ENCODE results near the gene ITGA2. TPM values are rescaled to one million over a fixed set of nuclear protein-coding genes. Genes with fewer than 3 reads are reported as not detected.

Gene ITGA2
- 1 to 10 TPM; 2.2 to 2.3 TPM for total RNA-seq

DNA sequence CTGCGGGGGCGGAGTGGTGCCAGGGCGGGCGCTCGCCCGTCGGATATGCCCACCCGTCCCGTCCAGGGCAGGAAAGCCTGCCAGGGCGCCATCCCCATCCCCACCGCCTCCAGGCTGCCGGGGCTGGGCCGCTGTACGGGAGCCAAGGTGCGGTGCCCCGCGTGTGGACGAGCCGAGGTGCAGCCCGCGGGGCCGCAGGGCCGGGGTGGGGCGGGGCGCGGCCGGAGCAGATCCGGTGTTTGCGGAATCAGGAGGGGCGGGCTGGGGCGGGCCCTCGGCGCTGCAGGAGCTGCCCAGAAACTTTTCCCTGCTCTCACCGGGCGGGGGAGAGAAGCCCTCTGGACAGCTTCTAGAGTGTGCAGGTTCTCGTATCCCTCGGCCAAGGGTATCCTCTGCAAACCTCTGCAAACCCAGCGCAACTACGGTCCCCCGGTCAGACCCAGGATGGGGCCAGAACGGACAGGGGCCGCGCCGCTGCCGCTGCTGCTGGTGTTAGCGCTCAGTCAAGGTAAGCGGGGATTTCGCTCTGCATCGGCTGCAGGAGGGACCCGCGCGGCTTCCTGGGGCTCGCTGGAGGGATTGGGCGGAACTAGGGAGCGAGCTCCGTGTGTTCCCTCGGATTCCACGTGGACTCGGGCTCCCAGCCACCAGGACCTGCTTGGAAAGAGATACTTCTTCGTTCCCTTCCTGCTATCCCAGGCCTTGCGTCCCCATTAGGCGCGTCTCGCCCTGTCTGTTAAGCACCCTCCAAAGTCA, at the start of gene ITGA2:
ITGA2 (plus strand) TSS at position 328 of the 756 bp plus-strand sequence; CDS start at position 445, 117 bp downstream.
- Mint-ChIP-seq H3K27ac (peak within 1 kb of the TSS; percentile 20), H3K27me3 (peaks cover 11% of the 10 kb centered on the region), H3K36me3 (no peaks in the 10 kb centered on the region), H3K9me3 (no peaks in the 10 kb centered on the region), H3K4me3 (peak within 1 kb of the TSS; percentile 73), H3K4me1 (ENCODE audit: low read depth) (peaks cover 30% of the 10 kb centered on the region)
- ChIA-PET CTCF (interaction anchor here (1.2 to 3.2 kb wide), 4 partner anchors 40 to 107 kb away, joined by 3 to 16 read pairs (median 9); no protein-coding TSS in a partner anchor), POLR2A (interaction anchor here (1.8 kb wide), 1 partner anchor 10 kb away, joined by 4 read pairs; no protein-coding TSS in a partner anchor)
- DNase-seq, result peak; percentile 47
- intact Hi-C loops (cut with micrococcal nuclease), result loop anchor here (1.0 to 2.0 kb wide), 2 partner anchors 41 to 108 kb away; no protein-coding TSS in a partner anchor

DNA sequence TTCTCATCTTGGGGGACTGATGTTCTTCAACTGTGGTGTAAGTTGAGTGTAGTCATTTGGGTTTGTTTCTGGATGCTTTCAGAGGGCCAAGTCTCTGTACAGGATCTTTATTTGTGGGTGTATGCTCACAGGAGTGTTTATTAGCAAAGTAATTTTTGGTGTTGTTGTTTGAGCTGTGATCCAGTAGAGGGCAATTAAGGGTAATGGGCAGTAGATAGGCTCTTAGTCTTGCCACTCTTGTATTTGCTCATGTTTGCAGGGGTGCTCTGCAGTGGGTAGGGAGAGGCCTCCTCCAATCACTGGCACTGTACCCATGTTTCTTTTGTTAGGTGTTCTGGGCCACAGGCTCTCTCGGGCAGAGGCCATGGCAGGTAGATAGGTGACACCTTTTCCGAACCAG, 45.9 kb upstream of the ITGA2 start:
- Mint-ChIP-seq H3K27me3 (no peaks in the 10 kb centered on the region), H3K4me1 (ENCODE audit: low read depth) (peaks cover 5% of the 10 kb centered on the region), H3K4me3 (no peak overlapping the region), H3K27ac (no peak overlapping the region), H3K9me3 (no peaks in the 10 kb centered on the region), H3K36me3 (no peaks in the 10 kb centered on the region)
- POLR2A ChIA-PET, result interaction anchor here (1.4 kb wide), 1 partner anchor 149 kb away, joined by 3 read pairs; no protein-coding TSS in a partner anchor
- CTCF ChIA-PET, result interaction anchor here (1.0 to 2.6 kb wide), 5 partner anchors 11 to 154 kb away, joined by 3 to 16 read pairs (median 4); no protein-coding TSS in a partner anchor
- intact Hi-C loops (cut with micrococcal nuclease), result no loop called here
- no peak for DNase-seq

DNA sequence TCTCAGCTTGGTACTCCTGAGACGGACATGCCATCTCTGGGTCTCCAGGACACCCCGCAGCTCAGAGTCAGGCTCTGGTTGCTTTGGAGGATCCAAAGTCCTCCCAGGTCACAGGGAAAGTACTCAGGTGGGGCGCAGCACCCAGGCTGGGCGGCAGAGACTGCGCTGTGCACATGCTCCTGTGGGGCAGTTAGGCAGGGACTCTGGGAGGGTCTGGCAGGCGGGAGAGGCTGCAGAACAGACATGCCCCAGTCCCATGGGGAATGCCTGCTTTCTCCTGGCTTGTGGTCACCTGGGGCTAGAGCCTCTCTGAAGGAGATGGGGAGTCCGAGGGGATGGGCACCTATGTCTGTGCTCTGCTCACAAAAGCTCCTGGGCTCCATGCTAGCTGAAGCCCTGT, 45.3 kb upstream of the ITGA2 start:
- CTCF ChIA-PET, result interaction anchor here (1.0 to 2.6 kb wide), 6 partner anchors 10 to 261 kb away, joined by 3 to 16 read pairs (median 7); no protein-coding TSS in a partner anchor
- H3K9me3 Mint-ChIP-seq, result no peaks in the 10 kb centered on the region
- DNase-seq, result no peak
- no peak overlapping the region for H3K27ac Mint-ChIP-seq
- H3K4me1 Mint-ChIP-seq (ENCODE audit: low read depth), result peaks cover 9% of the 10 kb centered on the region
- intact Hi-C loops (cut with micrococcal nuclease), result no loop called here
- H3K4me3 Mint-ChIP-seq, result no peak overlapping the region
- H3K27me3 Mint-ChIP-seq, result no peaks in the 10 kb centered on the region
- no peaks in the 10 kb centered on the region for H3K36me3 Mint-ChIP-seq
- POLR2A ChIA-PET, result interaction anchor here (1.4 kb wide), 1 partner anchor 149 kb away, joined by 3 read pairs; no protein-coding TSS in a partner anchor

DNA sequence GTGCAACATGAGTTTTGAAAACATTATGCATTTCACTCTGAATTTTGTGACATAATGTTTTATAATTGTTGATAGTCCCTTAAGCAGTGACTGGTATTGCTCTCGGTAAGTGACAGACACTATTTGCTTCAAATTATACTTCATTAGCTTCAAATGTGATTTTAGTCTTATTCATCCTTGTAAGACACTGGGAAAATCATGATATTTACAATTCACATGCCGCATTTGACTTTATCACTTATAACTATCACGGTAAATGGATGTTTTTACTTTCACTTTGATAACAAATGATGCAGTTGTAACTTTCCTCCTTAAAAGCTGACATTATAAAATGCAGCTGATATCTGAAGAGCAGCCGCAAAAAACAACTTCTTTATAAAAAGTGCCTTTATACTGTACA, 44.1 kb upstream of the ITGA2 start:
- Mint-ChIP-seq H3K27me3 (no peaks in the 10 kb centered on the region), H3K4me3 (peak overlapping the region; percentile 50), H3K36me3 (no peaks in the 10 kb centered on the region), H3K9me3 (no peaks in the 10 kb centered on the region), H3K27ac (no peak overlapping the region), H3K4me1 (ENCODE audit: low read depth) (peaks cover 9% of the 10 kb centered on the region)
- ChIA-PET POLR2A (no interaction called here), CTCF (interaction anchor here (1.4 to 2.6 kb wide), 4 partner anchors 91 to 152 kb away, joined by 6 to 16 read pairs (median 10); no protein-coding TSS in a partner anchor)
- intact Hi-C loops (cut with micrococcal nuclease), result loop anchor here (5.0 kb wide), 1 partner anchor 1267 kb away; no protein-coding TSS in a partner anchor
- no peak for DNase-seq

DNA sequence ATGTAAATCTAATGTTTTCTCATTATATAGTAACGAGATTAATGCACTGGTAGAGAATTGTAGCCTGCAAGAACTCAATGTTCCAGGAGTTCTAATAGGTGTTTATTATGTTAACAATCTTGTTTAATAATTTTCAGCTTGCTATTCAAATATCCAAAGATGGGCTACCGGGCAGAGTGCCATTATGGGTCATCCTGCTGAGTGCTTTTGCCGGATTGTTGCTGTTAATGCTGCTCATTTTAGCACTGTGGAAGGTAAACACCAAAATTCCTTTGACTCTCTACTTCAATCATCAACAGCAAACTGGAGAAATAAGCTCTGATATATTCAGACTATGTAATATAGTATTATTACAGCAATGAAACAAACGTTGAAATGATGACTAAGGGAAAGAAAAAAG, 41.9 kb upstream of the ITGA2 start:
- H3K4me3 Mint-ChIP-seq, result no peak overlapping the region
- intact Hi-C loops (cut with micrococcal nuclease), result loop anchor here (5.0 kb wide), 1 partner anchor 1265 kb away; no protein-coding TSS in a partner anchor
- no peaks in the 10 kb centered on the region for H3K9me3 Mint-ChIP-seq
- no peak for DNase-seq
- H3K36me3 Mint-ChIP-seq, result no peaks in the 10 kb centered on the region
- no peak overlapping the region for H3K27ac Mint-ChIP-seq
- H3K4me1 Mint-ChIP-seq (ENCODE audit: low read depth), result peaks cover 9% of the 10 kb centered on the region
- CTCF ChIA-PET, result interaction anchor here (0.8 to 8.3 kb wide), 9 partner anchors 8 to 1282 kb away, joined by 4 to 194 read pairs (median 26); partner anchors contain the start of gene MOCS2
- POLR2A ChIA-PET, result no interaction called here
- no peaks in the 10 kb centered on the region for H3K27me3 Mint-ChIP-seq

DNA sequence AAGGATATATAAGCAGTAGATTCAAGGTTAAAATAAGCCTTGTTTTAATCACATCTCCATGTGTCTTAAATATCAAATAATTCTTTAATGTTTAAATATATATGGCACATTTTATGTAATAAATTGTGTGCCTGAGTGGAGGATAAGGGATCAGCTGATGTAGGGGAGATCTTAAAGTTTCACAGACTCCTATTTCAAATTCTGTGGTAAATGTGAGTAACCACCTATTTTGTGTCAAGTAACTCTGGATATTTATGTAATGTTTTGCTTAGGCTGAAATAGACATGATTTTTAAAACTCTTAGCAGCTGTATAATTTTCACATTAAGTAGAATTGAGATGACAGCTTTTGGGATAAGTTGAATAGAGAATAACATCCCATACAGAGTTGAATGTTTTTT, 41.3 kb upstream of the ITGA2 start:
- no peaks in the 10 kb centered on the region for H3K9me3 Mint-ChIP-seq
- no peaks in the 10 kb centered on the region for H3K27me3 Mint-ChIP-seq
- ChIA-PET POLR2A (no interaction called here), CTCF (interaction anchor here (0.5 to 8.3 kb wide), 31 partner anchors 9 to 1281 kb away, joined by 3 to 194 read pairs (median 7); partner anchors contain the start of genes ITGA2 and MOCS2)
- intact Hi-C loops (cut with micrococcal nuclease), result loop anchor here (1.0 to 5.0 kb wide), 6 partner anchors 32 to 1264 kb away; partner anchors contain the start of genes ITGA2 and MOCS2
- H3K27ac Mint-ChIP-seq, result no peak overlapping the region
- no peak overlapping the region for H3K4me3 Mint-ChIP-seq
- H3K36me3 Mint-ChIP-seq, result no peaks in the 10 kb centered on the region
- H3K4me1 Mint-ChIP-seq (ENCODE audit: low read depth), result peaks cover 9% of the 10 kb centered on the region
- DNase-seq, result no peak

DNA sequence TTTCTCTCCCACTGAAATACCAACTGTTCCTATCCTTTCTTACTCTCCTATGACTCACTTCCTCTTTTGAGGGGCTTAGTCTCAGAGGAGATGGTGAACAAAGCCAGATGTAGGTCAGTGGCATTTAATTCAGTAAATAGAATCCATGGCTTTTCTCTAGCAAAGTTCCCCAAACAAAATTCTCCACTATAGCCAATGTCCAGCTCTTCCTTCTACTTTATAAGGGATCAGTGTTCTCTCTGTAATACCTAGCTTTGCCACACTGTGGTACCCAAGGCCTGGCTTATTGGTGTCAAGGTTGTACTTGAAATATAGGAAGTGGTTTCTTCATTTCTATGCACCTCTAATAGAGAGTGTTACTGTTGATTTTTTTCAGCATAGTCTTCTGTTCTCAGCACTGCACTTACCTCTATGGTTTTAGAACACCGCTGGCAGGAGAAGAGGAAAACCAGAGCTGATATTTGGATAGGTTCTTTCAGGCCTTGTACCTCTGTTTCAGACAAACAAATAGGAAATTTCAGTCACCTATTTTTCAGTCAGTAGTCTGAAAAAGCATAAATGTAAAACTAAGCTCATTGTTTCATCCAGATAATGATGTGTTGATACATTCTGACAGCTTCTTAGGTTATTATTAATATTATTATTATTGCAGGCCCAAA, 40.6 kb upstream of the ITGA2 start:
- Mint-ChIP-seq H3K36me3 (no peaks in the 10 kb centered on the region), H3K27me3 (no peaks in the 10 kb centered on the region), H3K27ac (no peak overlapping the region), H3K4me3 (no peak overlapping the region), H3K9me3 (no peaks in the 10 kb centered on the region), H3K4me1 (ENCODE audit: low read depth) (peaks cover 9% of the 10 kb centered on the region)
- peak; percentile 74 for DNase-seq
- ChIA-PET POLR2A (interaction anchor here (1.4 to 1.7 kb wide), 2 partner anchors 141 to 161 kb away, joined by 4 to 5 read pairs; partner anchors contain the start of gene MOCS2), CTCF (interaction anchor here (0.5 to 8.3 kb wide), 39 partner anchors 10 to 1280 kb away, joined by 3 to 194 read pairs (median 6); partner anchors contain the start of genes ITGA2 and MOCS2)
- intact Hi-C loops (cut with micrococcal nuclease), result loop anchor here (1.0 to 5.0 kb wide), 6 partner anchors 32 to 1264 kb away; partner anchors contain the start of genes ITGA2 and MOCS2

DNA sequence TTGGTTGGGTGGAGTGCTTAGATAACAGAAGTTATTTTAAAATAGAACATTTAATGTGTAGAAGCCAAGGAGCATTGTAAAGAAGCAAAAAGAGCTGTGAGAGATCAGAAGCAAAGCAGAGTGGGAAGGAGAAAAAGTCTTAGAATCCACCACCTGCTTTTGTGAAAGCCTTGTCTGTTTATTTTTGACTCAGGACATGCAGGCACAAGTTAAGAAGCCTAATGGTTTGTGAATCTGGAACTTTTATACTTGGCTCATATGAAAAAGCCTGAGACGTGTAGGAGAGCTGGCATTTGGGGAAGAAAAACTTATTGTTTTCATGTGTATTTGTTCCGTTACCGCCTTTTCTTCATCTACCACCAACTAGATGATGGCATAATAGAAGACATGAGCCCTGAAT, 38.5 kb upstream of the ITGA2 start:
- Mint-ChIP-seq H3K4me3 (no peak overlapping the region), H3K9me3 (no peaks in the 10 kb centered on the region), H3K27me3 (no peaks in the 10 kb centered on the region), H3K4me1 (ENCODE audit: low read depth) (peaks cover 9% of the 10 kb centered on the region), H3K27ac (no peak overlapping the region), H3K36me3 (no peaks in the 10 kb centered on the region)
- CTCF ChIA-PET, result interaction anchor here (1.0 to 8.3 kb wide), 6 partner anchors 35 to 147 kb away, joined by 3 to 194 read pairs (median 22); no protein-coding TSS in a partner anchor
- POLR2A ChIA-PET, result no interaction called here
- DNase-seq, result no peak
- intact Hi-C loops (cut with micrococcal nuclease), result no loop called here

DNA sequence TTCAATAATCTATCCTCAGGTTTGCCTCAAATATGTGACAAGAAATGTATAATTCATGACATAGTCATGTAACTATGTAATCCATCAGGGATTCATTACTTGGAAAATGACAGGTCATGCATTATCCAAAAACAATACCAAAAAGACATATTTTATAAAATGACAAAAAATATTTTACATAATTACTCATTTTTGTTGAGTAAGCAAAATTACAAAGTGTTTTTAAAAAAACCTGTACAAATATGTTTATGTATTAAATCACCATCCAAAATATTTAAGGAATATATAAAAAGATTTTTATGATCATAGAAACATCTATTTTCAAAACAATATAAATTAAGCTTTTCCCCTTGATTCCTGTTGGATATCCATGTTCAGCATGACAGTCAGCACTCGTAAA, 36.7 kb upstream of the ITGA2 start:
- intact Hi-C loops (cut with micrococcal nuclease), result no loop called here
- peaks cover 5% of the 10 kb centered on the region for H3K4me1 Mint-ChIP-seq (ENCODE audit: low read depth)
- POLR2A ChIA-PET, result no interaction called here
- no peak overlapping the region for H3K4me3 Mint-ChIP-seq
- H3K9me3 Mint-ChIP-seq, result no peaks in the 10 kb centered on the region
- H3K27me3 Mint-ChIP-seq, result no peaks in the 10 kb centered on the region
- DNase-seq, result no peak
- CTCF ChIA-PET, result interaction anchor here (1.5 to 8.3 kb wide), 2 partner anchors 146 to 157 kb away, joined by 3 to 194 read pairs; partner anchors contain the start of gene MOCS2
- H3K27ac Mint-ChIP-seq, result no peak overlapping the region
- H3K36me3 Mint-ChIP-seq, result no peaks in the 10 kb centered on the region

DNA sequence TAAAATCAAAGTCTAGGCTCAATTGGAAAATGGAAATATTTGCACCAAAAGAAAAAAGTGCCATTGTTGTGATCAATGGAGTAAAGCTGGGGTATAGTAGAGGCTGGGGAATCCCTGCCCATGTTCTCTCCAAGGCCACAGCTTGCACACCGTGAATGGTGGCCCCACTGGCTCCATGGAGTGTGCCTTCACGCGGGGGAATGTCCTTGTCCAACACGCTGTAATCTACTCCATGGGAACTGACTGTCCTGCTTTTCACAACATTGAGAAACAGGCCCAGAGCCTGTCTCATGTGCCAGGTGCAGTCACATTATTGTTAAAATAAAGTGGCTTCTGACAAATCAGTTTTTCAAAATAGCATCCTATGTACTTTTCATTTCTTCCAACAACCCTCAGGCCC, 33.1 kb upstream of the ITGA2 start:
- CTCF ChIA-PET, result no interaction called here
- POLR2A ChIA-PET, result no interaction called here
- Mint-ChIP-seq H3K4me3 (no peak overlapping the region), H3K9me3 (no peaks in the 10 kb centered on the region), H3K4me1 (ENCODE audit: low read depth) (no peaks in the 10 kb centered on the region), H3K36me3 (no peaks in the 10 kb centered on the region), H3K27ac (no peak overlapping the region), H3K27me3 (peaks cover 3% of the 10 kb centered on the region)
- no peak for DNase-seq
- intact Hi-C loops (cut with micrococcal nuclease), result no loop called here

DNA sequence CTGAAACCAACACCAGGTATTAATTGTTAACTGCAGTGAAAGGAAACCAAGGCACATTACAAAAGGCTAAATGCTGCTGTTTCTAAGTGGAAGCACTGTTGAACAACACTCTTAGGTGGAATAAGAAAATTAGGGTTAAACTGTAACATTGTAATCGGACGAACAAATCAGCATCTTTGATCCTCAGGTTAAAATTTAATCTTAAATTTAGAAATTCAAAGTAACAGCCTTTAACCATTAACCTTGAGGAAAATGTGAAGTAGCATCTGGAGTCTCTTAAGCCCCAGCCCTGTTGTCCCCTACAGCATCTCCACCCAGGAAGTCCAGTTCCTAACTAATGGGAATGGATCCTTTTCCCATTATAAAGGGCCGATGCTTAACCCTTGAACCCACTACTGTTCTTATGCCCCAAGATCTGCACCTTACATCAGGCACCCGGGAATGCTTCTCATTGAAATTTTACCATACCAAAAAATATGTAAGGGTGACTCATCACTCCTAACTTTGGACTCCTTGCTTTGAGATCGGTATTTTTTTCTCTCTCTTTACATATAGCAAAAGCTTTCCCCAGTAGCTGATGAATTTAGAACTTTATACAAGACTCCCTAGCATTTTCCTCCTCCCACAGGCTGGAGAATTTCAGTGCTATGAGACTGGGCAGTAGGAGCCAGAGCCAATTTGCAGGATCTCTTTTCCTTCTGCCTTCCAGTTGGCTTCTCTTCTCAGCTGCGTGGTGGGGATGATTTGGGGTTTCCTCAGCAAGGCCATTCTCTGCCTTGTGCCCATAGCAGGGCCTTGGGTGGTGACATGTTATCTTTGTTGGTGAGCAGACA, 32.0 kb upstream of the ITGA2 start:
- DNase-seq, result no peak
- intact Hi-C loops (cut with micrococcal nuclease), result no loop called here
- Mint-ChIP-seq H3K9me3 (no peaks in the 10 kb centered on the region), H3K27me3 (peaks cover 3% of the 10 kb centered on the region), H3K4me3 (no peak overlapping the region), H3K36me3 (no peaks in the 10 kb centered on the region), H3K4me1 (ENCODE audit: low read depth) (no peaks in the 10 kb centered on the region), H3K27ac (no peak overlapping the region)
- CTCF ChIA-PET, result interaction anchor here (1.9 kb wide), 1 partner anchor 8 kb away, joined by 7 read pairs; no protein-coding TSS in a partner anchor
- POLR2A ChIA-PET, result no interaction called here

All from activated CD4-positive, alpha-beta memory T cell treated with anti-CD3 and anti-CD28 coated beads for 36 hours (primary cell).